GOT3 (cell line): ENCODE measurements around the gene DGAT2.
"Not testable (repeated sequence)": the region's sequence is repeated elsewhere in the genome, so short reads cannot be mapped to it uniquely, and the experiment has no call there.

Experiments
- DNase-seq: peaks from one replicate; lab custom pipeline; 2025; ENCODE audit warnings: mixed read lengths; lab: John Stamatoyannopoulos, UW

The DGAT2 gene, protein sequence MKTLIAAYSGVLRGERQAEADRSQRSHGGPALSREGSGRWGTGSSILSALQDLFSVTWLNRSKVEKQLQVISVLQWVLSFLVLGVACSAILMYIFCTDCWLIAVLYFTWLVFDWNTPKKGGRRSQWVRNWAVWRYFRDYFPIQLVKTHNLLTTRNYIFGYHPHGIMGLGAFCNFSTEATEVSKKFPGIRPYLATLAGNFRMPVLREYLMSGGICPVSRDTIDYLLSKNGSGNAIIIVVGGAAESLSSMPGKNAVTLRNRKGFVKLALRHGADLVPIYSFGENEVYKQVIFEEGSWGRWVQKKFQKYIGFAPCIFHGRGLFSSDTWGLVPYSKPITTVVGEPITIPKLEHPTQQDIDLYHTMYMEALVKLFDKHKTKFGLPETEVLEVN

DNA sequence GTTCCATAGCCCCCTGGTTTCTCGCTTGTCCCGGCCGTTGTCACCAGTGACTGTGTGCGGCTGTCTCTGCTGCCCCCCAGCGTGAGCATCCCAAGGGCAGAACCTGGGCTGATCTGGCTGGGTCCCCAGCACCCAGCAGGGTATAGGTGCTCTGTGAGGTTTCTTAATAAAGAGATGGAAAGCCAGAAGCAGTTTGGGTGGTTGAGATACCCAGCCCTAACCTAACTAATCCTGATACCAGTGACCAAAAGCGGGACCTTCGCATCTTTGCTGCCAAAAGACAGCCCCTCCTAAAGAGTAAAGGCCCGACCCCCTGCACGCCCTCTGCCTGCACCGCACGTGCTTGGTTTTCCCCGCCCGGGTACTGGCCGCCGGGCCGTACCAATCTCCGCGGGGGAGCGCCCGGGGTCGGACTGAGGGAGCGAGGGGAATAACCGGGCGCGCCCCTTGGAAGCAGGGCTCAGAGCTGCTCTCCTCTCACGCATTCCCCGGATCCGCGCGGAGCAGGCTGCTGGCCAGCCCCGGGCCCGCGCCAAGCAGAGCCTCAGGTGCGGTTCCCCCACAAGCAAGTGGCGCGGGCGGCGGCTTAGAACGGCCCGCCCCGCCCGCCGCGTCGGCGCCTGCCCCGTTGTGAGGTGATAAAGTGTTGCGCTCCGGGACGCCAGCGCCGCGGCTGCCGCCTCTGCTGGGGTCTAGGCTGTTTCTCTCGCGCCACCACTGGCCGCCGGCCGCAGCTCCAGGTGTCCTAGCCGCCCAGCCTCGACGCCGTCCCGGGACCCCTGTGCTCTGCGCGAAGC is at the start of gene DGAT2:
Gene DGAT2, plus strand, starts transcription at position 667 of the 797 bp plus-strand sequence. CDS start 214 bp downstream, outside the sequence.
- DNase-seq: no peak

DNA sequence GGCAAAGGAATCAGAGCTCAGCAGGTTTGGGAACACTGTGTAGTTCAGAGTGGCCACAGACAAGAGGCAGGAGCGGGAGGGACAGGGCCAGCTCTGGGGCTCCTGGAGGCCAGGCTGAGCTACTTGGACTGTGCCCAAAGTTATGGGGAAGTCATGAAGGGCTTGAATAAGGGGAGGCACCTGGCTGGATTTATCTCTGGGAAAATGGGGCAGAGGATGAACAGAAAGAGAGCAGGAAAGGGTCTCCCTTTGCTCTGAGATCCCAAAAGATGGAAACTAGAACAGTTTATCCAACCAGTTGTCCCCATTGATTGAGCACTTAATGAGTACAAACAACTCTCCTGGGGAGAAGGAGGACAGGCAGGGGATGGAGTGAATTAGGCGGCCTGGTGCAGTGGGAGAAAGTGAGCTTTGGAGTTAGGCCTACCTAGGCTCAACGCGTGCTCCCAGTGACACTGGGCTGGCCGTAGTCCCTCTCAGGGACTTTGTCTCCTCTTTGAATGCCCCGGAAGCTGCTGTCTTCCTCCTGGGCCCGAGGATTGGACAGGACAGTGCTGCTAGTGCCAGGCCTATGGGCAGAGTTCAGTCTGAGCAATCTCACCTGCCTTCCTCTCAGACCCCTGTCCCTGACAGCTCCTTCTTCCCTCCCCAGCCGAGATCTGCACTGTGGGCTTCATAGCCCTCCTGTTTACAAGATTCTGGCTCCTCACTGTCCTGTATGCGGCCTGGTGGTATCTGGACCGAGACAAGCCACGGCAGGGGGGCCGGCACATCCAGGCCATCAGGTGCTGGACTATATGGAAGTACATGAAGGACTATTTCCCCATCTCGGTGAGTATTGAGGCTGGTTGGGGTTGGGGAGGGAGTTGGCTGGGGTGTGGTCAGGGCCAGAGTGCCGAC is 49.0 kb upstream of the DGAT2 start:
- no peak for DNase-seq

DNA sequence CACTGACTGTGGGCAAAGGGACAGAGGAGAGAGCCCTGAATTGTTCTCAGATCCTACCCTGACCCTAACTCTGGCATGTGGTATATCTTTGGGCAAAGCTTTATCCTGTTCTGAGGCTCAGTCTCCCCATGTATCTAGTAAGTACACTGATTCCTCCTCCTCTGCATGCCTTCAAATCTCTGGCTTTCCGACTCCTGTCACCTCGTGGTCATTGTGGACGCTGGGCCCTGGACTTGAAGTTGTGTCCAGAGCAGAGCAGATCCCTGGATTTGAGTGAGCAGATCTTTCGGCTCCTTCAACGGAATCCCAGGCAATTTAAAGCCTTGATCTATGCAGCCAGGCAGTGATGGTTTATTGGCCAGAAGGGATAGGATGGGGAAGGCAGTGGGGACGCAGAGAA is 47.9 kb upstream of the DGAT2 start:
- no peak for DNase-seq

DNA sequence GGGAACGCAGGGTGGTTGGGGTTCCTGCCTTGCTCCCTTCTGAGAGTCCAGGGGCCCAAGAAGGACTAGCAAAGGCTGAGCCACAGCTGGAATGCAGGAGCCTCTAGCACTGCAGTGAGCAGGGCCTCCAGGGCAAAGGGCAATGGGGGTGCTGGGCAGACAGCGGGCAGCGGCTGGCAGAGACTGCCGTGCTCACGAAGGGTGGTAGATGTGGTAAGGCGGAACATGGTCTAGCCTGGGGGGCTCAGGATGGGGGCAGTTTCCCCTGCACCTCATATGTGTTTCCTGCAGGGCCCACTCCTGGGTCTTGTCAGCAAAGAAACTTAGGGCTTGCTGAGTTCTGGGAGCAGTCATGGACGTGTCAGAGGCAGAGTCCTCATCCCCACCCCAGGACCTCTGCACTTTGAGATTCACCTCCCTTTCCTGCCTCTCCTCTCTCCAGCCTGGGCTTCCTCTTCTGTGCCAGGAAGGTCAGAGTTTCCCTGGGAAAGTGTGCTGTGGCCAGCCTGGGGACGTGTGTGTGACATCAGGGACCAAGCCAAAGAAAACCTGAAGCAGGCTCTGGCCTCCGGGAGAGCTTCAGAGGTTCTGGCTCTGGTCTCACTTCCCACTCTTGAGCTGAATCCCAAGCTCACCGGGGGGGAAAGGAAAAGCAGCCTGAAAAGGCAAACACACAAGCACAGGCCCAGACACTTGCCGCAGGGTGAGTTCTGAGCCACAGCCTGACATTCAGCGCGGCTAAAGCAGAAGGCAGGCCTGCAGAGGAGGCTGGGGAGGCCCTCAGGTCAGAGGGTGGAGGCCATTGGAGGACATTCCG is 46.5 kb upstream of the DGAT2 start:
- no peak for DNase-seq

DNA sequence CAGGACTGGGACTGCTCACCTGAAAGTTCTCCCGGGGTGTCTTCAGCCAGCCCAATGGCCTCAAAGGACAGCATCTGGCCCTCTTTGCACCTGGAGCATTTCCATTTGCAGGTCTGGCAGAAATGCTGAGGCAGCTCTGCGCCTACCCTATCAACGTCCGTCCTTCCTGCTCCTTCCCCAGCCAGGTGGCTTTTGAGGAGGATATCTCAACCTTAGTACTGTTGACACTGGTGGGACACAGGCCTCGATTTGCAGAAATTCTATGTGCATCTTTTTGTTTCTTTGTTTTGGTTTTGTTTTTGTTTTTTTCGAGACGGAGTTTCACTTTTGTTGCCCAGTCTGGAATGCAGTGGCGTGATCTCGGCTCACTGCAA is 45.9 kb upstream of the DGAT2 start:
- no peak for DNase-seq

DNA sequence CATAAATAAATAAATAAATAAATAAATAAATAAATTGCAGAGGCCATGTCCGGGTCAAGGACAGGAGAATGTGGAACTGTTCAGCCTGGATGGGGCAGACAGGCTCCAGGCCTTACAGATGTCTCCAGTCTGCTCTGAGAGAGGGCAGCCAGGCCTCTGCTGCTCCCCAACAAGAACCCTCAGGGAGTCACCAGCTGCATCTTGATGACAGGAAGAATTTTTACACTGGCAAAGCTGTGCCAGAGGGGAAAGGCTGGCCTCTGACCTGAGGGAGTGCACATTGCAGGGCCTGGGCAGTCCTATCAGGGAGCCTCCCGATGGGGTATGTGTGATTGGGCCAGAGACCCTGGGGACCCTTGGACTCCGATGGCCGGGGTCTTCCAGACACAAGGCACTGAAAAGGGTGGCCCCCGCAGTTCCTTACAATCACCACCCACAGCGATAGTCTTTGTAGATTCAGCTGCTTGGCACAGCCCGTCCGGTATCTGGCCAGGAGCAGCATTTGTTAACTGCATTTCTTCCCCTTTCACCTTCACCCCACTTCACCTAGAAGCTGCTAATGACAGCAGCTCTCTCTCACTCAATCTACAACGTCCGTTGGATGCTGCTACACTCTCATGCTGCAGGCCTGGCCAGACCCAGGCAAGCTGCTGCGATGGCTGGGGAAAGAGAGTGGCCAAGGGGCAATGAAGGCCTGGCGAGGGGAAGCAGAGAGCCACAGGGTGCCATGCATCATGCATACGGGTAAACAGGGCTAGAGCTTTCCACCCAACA is 42.8 kb upstream of the DGAT2 start:
- no peak for DNase-seq

DNA sequence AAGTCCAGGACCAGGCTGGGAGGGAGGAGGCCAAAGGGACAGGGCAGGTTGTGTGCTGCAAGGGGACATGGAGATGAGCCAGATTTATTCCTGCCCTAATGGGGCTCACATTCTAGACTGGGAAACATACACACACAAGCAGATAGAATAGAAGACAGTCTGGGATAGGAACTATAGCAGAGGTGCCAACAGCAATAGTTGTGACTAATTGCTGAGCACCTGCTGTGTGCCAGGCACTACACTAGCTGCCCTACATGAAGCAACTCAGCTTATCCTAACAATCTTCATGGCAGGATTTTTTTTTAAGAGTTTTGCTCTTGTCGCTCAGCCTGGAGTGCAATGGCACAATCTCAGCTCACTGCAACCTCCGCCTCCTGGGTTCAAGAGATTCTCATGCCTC is 39.6 kb upstream of the DGAT2 start:
- DNase-seq: no peak

DNA sequence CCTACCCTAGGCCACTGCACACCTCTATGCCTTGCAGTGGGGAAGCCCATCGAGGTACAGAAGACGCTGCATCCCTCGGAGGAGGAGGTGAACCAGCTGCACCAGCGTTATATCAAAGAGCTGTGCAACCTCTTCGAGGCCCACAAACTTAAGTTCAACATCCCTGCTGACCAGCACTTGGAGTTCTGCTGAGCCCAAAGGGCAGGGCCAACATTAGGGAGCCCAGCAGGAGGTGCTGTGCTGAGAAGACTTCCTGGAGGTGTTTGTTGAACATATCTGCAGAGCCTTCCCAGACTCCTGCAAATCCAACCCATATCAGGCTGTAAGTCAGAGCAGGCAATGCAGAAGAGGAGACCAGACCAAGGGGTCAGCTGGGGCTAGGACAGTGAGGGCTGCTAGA is 37.5 kb upstream of the DGAT2 start:
- no peak for DNase-seq

DNA sequence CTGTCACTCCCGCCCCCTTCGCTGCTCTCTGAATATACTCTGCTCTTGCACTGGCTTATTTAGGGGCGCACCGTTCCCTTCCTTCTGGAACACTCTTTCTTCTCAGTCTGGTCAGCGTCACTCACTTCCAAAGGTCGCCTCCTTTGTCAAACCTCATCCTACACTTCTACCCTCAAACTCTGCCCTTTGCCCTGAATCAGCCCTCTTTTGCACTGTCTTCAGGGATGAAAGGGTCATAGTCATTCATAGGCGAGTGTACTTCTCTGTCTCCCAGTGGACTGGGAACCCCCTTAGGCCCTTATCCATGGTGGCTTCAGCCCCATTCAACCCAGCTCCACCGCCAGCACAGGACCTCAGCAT is 35.5 kb upstream of the DGAT2 start:
- DNase-seq: no peak

DNA sequence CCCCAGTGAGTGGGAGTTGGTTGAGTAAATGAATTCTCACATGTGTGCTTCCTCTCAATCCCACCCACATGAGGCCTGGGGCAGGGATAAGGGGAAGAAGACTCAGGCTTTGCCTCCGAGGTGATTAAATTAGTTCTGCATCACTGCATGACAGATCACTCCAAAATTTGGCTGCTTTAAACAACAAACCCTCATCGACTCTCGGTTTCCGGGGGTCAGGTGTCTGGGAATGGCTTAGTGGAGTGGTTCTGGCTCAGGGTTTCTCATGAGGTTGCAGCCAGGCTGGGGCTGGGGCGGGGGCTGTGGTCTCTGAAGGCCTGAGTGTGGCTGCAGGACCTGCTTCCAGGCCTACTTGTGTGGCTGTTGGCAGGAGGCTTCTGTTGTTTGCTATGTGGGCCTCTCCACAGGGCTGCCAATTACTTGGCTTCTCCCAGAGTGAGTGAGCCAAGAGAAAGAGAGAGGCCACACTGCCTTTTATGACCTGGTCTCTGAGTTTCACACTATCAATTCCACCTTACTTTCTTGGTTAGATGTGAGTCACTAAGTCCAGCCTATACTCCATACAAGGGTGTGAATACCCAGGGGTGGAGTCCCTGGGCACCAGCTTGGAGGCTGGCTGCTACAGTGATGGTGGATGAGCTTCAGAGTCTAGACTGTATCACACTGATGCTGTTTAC is 35.0 kb upstream of the DGAT2 start:
- no peak for DNase-seq

DNA sequence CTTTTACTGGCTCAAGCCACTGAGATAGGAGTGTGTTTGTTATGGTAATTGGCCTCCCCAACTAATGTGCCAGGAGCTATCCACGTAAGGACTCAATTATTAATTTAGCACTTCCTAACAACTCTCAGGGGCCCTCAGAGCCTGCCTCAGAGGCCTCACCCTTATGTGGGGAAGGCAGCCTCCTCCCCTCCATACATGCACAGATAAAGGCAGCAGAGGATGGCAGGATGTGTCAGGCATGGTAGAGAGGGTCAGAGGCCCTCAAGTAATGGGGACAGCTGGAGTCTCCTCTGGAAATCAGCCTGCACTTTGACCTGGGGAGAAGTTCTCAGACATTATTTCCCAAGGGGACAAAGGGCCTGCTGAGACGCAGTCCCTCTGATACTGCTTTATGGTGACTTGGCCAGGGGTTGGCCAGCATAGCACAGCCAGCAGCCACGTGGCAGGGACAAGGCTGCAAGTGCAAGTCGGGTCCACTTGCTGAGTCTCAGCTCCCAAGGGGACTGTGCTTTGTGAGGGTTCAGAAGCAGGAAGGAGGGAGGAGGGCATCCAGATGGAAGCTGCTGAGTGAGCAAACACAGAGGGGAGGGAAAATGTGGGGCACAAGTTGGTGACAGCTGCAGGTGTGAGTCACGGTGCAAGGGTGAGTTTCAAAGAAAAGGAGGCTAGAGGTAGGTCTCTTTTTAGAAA is 33.9 kb upstream of the DGAT2 start:
- no peak for DNase-seq

DNA sequence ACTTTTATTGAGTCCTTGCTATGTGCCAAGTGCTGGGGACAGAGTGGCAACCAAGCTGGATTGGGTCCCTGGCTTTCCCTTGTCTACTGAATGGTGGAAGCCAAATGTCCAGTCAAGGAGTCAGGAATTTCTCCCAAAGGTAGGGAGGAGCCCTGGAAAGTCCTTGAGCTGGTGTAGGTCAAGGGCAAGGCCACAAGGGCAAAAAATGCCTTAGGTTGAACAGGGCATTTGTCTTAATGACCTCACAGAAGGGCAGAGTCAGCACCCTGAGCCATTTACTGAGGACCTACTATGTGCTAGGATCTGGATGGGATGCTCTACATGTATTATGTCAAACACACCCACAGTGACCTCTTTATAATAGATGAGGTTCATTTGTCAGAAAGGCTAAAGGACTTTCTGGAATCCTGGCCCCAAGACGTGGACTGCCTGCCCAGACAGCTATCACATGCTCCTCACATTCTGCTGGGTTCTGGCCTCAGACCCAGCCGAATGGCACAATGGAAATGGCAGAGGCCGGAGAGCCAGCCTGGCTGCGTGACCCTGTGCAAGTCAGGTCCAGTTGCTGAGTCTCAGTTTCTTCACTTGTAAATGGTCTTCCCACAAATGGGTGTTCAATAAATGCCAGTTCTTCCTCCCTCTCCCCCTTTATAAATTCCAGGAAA is 33.3 kb upstream of the DGAT2 start:
- no peak for DNase-seq

DNA sequence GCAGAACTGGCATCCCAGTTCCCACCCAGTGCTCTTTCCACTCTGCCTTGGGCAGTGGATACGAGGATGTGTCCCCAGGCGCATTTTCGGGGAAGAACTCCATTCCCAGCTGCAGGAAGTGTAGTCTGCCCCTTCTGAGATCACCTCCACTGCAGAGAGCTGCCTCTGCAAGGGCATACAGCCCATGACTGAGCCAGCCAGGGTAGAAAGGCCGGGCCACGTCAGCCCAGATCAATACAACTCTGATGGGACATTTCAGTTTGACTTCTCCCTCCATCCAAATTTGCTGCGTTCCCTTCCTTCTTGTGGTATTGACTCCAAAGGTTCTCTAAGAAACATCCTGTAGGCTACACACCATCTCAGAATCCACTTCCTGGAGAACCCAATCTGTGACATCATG is 31.3 kb upstream of the DGAT2 start:
- DNase-seq: no peak

DNA sequence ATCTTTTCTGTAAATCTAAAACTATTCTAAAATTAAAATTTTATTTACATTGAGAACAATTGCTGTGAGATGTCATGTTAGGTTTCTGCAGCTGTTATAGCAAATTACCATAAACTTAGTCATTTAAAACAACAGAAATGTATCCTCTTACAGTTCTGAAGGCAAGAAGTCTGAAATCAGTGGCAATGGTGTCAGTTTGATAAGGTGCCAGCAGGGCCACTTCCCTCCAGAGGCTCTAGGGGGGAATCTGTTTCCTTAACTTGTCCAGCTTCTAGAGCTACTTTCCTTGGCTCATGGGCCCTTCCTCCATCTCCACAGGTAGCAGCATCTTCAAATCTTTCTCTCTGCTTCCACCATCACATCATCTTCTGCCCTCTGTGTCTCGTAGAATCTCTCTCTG is 27.9 kb upstream of the DGAT2 start:
- no peak for DNase-seq

DNA sequence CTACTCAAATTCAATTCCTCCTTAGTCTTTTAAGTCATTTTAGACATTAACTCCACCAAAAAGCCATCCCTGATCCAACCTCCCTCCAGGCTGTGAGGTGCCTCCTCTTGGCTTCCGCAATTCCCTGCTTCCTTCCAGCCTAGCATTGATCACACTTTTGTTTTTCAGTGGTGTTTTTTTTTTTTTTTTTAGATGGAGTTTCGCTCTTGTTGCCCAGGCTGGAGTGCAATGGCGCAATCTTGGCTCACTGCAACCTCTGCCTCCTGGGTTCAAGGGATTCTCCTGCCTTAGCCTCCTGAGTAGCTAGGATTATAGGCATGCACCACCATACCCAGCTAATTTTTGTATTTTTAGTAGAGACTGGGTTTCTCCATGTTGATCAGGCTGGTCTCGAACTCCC is 25.4 kb upstream of the DGAT2 start:
- DNase-seq: not testable (repeated sequence)

DNA sequence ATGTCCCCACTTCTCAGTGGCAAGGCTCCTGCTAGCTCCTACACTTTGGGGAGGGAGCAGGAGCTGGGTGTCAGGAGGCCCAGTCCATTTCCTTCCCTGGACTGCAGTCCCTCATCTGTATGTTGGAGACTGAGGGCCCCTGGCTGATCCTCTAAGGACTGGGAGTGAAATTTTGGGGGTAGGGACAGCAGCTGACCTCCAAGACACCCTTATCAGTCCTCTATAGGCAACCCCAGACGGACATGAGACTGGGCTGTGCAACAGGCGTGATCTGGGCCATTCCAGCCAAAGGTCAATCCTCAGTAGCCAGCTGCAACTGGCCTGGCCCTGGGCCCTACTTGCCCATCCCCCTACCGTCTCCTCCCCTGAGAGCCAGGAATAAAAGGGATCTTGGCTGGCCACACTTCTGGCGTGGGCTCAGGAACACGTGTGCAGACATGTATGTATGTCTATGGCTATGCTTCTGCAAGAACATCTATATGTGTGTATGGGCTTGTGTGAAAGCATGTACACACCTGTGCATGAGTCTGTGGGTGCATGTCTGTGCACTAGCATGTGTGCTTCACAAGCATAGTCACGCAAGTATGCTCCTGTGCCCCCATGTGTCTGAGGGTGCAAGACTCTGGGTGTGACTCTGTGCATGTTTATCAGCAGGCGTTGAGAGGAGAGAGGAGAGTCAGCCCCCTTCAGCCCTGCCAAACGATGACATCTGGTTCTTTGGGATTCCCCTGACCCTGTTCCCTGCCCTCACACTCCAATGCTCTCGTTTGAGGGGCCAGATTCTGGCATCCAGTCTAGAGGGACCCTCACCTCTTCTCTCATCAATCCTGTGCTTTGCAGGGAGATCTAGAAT is 24.6 kb upstream of the DGAT2 start:
- no peak for DNase-seq

DNA sequence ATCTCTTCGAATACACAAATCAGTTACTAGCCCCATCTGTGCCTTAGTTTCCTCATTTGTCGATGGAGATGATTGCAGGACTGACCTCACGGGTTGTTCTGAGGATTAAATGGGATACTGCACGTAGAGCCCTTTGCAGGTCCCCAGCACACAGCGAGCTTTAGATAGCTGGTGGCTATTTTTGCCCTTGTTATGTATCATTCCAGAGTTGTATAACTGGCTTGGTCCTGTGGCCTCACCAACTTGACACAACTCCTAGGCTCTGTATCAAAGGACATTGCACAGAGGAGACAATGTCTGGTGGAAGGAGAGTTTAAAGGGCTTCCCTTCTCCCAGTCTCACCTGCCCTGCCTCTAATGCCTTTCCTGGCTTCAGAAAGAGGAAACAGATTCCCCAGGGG is 22.8 kb upstream of the DGAT2 start:
- DNase-seq: no peak

DNA sequence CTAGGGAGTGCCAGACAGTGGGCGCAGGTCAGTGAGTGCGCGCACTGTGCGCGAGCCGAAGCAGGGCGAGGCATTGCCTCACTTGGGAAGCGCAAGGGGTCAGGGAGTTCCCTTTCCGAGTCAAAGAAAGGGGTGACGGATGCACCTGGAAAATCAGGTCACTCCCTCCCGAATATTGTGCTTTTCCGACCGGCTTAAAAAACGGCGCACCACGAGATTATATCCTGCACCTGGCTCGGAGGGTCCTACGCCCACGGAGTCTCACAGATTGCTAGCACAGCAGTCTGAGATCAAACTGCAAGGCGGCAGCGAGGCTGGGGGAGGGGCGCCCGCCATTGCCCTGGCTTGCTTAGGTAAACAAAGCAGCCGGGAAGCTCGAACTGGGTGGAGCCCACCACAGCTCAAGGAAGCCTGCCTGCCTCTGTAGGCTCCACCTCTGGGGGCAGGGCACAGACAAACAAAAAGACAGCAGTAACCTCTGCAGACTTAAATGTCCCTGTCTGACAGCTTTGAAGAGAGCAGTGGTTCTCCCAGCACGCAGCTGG is 19.8 kb upstream of the DGAT2 start:
- DNase-seq: not testable (repeated sequence)
